GM19463 (cell line): Measurements from ENCODE around the gene TRIM17.

Source experiments
- ATAC-seq: cut with Tn5 transposase; IDR thresholded peaks from one replicate; pipeline ENCODE4 v1.9.1; 2021; ENCODE audit warnings: mild to moderate bottlenecking, moderate library complexity; ENCODE audit not compliant: unreplicated experiment

TRIM17 gene

GRCh38 chr1:228416217-228416933 is at the start of gene TRIM17:
Gene TRIM17 (minus strand): TSS chr1:228416861. CDS start chr1:228415072, 1,789 bp downstream.
- ATAC-seq, result no peak

GRCh38 chr1:228465571-228466146 is 49.0 kb upstream of the TRIM17 start:
- no peak for ATAC-seq

DNA sequence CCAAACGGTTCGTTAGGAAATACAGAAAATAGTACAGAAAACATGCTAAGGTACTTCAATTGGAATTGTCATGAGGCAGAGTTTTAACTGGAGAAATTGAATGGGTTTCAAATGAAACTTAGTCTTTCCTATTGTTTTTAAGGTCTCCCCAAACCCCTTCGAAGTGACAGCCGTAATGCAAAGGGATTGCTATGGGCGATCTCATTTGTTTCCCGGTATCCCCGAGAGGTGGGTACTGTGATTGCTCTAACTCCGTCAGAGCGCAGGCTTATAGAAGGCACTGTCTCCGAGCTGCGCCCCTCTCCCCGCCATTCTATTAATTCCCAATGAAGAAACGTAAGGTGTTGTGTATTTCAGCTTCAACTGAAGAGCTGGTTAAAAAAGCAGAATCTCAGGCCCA is 48.5 kb upstream of the TRIM17 start:
- ATAC-seq, result no peak

GRCh38 chr1:228464487-228464983 is 47.9 kb upstream of the TRIM17 start:
- ATAC-seq, result peak; percentile 76

GRCh38 chr1:228463559-228464455 is 47.1 kb upstream of the TRIM17 start:
- ATAC-seq, result peak; percentile 42

- no peak for ATAC-seq
Observed at GRCh38 chr1:228463009-228463558, 46.4 kb upstream of the TRIM17 start.

DNA sequence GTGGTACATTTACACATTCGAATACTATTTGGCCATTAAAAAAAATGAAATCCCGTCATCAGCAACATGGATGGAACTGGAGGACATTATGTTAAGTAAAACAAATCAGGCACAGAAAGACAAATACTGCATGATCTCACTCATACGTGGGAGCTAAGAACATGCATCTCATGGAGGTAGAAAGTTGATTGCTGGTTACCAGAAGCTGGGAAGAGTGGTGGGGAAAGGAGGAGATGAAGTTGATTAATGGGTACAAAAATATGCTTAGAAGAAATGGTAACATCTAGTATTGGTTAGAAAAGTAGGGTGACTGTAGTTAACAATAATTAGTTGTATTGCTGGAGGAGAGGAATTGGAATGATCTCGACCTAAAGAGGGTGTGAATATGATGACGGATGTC is 45.9 kb upstream of the TRIM17 start:
- ATAC-seq, result no peak

GRCh38 chr1:228460821-228461220 is 44.2 kb upstream of the TRIM17 start:
- ATAC-seq, result no peak

DNA sequence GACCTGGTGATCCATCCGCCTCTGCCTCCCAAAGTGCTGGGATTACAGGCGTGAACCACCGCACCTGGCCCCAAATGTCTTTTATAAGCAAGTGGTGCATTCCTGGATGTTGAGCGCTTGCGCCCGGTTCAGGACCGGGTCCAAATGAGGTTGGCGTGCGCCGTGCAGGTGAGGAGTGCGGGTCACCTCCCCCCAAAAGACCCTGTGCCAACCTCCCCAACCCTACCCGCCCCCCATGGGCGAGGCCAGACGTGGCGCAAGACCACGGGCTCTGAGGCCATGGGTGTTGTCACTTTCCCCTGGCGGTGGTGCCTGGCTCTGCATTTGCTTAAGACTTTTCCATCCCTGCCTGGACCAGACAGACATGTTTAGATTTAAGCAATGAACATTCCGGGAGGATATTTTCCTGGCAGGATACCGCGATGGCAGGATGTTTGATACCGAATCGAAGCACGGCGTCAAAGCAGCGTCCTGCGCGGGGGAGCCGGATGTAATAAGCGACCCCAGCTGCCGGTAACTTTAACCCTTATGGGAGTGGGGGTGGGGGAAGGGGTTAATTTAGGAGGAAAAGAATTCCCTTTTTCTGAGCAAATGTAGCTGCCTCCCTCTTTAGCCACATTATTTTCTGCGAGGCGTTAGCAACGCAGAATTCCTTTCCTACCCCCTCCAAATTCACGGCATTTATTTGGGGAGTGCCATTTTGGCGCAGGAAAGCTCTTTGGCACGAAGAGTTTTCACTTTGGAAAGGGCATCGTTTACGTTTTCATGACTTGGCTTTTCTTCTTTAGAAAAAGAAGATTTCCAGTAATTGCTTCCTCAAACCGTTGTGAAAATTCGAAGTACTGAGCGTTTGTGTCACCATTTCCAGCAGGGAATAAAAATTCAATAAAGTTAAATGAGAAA is 42.7 kb upstream of the TRIM17 start:
- peak; percentile 26 for ATAC-seq

- peak; percentile 82 for ATAC-seq
Observed at GRCh38 chr1:228457396-228458176, 40.9 kb upstream of the TRIM17 start.

DNA sequence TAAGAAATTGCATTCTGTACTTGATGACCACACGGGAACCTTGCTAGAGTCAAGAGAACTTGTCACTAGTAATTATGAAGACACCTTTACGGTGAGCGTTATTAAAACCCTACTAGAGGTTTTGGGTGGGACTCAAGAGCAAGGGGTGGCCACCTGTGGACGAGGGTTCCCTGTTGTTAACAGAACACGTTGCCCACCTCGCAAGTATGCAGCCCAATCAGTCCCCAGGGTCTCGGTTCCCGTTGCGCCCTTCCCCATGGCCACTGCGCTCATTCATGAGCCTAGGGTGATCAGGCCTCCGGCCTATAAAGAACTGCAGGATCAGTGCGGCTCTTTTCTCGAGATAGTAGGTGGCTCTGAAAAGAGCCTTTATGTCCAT is 40.3 kb upstream of the TRIM17 start:
- ATAC-seq, result peak; percentile 4

GRCh38 chr1:228456252-228457016 is 39.8 kb upstream of the TRIM17 start:
- ATAC-seq, result no peak

DNA sequence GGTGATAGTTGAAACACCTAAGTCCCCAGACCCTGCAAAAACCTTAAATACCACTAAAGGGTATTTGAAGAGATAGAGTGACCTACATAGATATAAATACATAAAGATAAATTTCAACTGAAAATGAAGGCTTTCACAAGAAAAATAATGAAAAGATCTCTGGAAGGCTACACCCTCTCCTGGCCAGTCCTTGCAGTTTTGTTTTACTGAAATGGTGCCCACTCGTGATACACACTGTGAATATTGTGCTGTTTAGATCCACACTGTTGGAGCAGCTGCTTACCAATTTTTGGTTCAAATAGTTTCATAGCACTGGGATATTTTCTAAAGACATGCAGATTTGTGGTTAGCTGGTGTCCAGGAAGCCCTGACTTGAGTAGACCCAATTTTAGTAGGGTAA is 39.1 kb upstream of the TRIM17 start:
- ATAC-seq, result no peak

DNA sequence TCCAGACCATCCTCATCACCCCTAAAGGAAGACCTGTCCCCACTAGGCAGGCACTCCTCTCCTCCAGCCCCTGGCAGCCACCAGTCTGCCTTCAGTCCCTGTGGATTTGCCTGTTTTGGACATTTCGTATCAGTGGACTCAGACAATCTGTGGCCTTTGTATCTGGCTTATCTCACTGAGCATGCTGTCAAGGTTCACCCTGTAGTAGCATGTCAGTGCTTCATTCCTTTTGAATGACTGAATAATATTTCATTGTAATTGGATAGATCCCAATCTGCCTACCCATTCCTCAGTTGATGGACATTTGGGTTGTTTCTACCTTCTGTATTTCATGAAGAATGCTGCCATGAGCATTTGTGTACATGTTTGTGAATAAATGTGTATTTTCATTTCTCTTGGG is 37.6 kb upstream of the TRIM17 start:
- no peak for ATAC-seq

- no peak for ATAC-seq
Observed at GRCh38 chr1:228453614-228454013, 37.0 kb upstream of the TRIM17 start.

- no peak for ATAC-seq
Observed at GRCh38 chr1:228453022-228453560, 36.4 kb upstream of the TRIM17 start.

DNA sequence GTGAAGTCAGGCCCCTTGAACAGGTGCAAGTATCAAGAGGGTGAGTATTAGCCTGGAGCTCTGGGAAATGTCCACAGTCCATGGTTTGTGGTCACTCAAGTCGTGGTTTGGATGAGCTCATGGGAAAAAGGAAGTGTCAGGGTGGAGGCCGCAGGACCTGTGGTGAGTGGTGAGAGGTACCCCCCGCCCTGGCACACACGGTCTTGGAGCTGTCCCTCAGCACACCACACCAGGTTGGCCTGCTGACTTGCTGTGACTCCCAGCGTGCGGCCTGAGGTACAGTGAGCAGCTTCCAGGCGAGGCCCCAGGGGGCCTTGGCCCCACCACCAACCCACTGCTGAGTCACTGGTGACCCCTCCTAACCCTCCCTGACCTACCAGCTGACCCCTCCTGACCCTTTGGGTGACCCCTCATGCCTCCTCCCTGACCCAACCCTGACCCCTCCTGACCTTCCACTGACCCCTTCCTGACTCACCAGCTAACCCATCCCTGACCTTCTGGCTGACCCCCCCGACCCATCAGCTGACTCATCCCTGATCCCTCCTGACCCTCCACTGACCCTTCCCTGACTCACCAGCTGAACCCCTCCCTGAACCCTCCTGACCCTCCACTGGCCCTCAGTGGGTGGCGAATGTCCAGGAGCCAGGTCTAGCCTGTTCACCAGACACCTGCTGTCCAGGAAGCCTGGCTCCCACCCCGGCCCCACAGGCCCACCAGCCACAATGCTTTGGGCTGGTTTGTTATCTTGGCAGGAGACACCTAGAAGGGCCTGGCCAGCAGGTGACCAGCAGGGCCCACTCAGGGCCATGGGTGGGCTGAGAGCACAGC is 35.7 kb upstream of the TRIM17 start:
- ATAC-seq, result no peak

- ATAC-seq, result no peak
Observed at GRCh38 chr1:228450200-228450599, 33.5 kb upstream of the TRIM17 start.
